GM15510 (cell line): ENCODE measurements around the gene MVB12A.

Source experiments
- POLR2A ChIP-seq: IDR thresholded peaks from 3 replicates; pipeline ENCODE4 v1.6.1; 2011; ENCODE audit warnings: borderline replicate concordance; ENCODE audit not compliant: insufficient read length; ENCODE audit errors: extremely low read depth

The MVB12A gene

DNA sequence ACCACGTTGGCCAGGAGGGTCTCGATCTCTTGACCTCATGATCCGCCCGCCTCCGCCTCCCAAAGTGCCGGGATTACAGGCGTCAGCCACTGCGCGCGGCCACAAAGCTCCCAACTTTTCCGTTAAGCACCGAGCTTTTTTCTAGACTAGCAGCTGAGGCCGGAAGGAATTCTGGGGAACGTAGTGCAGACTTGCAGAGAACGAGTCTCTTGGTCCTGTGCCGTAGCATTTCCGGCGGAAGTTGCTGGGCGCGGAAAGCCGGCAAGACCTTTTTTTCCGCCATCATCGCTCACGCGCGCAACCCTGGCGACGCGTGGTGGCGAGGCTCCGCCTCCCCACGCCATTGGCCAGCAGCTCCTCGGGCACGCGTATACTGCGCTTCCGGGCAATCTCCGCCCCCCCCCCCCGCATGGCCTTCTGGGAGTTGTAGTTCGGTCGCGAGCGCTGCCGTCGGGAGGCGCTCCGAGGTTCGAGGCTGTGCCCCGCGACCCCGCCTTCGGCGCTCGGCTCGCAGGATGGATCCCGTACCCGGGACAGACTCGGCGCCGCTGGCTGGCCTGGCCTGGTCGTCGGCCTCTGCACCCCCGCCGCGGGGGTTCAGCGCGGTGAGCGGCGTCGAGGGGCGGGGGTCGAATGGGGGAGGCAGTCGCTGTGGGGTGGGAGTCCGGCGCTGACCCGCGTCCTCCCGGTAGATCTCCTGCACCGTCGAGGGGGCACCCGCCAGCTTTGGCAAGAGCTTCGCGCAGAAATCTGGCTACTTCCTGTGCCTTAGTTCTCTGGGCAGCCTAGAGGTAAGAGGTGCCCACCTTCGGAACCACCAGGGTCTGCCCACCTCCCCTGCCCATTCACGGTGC is at the start of gene MVB12A:
MVB12A (plus strand) TSS at position 427 of the 854 bp plus-strand sequence; CDS start at position 516, 89 bp downstream.
- peak; percentile 58 for TF ChIP-seq POLR2A

DNA sequence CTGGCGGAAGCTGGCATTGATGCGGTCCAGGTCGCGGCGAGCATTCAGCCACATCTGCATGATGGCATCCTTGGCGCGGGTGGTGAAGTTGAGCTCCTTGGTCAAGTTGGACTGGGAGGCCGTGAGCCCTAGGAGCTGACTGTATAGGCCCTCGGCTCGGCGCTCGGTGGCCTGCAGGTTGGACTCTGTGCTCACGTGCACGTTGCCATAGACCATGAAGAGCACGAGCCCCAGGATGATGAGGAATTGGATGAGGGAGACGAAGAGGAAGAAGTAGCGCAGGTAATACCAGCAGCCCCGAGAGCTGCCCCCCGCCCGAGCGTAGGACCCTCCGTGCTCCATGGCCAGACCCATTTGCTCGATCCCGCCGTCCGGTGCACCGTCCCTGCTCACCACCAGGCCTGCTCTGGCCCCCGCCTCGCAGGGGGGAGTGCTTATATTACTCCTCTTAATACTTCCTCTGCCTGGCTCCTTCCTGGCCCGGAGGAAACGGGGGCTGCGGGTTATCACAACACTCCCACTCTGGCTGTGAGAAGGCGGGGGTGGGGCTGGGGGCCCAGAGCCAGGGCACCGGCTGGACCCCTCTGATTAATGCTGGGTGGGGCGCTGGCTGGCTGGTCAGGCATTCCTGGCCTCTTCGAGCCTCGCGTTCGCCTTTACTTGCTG is 42.8 kb upstream of the MVB12A start, which contains the start of gene PLVAP:
PLVAP (minus strand) TSS at position 408 of the 666 bp plus-strand sequence; CDS start at position 354, 54 bp downstream.
- TF ChIP-seq POLR2A: no peak

DNA sequence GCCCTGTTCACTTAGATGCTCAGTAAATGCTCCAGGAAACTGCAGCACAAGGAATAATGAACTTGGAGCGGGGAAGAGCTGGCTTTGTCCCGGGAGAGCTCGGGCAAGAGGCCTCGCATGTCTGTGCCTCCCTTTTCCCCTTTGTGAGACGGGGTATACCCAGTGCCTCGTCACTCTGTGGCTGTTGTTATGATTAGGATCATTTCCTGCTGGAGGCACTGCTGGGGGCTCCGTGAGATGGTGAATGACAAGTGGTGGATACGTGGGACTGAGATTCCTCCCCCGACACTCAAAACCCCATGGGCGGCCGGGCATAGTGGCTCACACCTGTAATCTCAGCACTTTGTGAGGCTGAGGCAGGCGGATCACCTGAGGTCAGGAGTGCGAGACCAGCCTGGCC is 41.6 kb upstream of the MVB12A start:
- TF ChIP-seq POLR2A: no peak

DNA sequence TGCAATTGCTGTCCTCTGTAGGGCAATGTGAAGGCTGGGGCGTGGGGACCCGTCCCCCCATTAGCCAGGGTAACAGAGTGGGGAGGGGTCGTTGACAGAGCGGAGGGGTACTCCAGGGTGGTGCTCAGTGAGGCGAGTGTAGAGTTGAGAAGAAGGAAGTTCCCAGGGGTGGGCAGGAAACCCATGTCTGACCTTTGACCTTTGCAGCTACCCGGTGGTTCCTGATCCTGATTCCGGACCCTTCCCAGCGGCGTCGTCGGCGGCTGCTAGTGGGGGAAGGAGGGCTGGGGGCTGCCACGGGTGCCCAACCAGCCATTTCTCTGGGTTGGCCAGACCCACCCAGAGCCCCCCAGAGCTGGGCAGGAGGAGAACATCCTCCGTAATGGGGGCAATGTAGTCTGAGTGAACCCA is 40.6 kb upstream of the MVB12A start:
- TF ChIP-seq POLR2A: no peak

DNA sequence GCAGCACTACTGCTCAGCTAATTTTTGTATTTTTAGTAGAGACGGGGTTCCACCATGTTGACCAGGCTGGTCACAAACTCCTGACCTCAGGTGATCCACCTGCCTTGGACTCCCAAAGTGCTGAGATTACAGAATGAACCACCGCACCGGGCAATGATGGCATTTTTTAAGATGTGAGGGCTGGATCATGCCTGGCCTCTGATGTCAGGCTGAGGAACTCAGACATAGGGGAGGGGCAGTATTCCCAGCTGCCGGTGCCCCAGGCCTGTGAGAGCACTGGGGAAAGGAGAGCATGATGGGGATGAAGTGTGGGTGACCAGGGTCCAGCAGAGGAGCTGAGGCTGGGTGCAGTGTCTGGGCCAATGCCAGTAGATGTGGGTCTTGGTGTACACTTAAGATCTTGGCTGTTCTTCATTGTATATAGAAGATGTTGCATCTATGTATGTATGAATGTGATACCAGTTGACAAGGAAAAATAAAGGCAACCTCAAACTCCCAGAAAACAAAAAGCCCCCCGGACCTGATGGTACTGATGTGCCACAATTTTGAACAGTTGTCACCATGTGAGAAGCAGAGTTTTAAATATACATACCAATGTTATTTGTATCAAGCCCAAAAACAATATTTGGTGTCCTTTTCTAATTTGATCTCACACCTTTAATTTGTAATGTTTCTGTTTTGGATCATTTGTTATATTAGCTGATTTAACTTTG is 39.3 kb upstream of the MVB12A start:
- TF ChIP-seq POLR2A: no peak

DNA sequence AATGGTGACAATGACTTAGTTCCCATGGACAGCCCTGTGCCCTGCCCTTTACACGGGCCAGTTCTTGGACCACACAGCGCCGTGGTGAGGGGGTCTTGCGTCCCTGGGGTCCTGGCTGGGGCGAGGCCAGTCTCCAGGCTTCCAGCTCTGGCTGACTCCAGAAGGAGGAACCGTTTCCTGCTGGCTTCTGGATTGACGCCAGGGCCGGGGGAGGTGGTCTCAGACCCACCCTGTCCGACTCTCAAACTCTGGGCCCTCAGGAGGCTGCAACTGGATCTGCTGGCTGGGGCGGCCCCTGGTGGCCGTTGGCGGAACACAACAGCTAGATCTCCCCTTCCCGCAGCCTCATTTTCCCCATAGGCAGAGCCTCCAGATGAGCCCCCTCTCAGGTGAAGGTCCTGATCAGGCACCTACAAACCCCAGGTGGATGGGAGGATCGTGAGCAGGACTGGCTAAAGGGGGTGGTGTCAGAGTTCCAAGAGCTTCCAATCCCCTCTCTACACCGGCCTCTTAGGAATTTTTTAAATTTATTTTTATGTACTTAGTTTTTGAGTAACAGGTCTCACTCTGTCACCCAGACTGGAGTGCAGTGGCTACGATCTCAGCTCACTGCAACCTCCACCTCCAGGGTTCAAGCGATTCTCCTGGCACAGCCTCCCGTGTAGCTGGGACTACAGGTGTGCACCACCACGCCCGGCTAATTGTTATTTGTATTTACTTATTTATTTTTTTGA is 33.8 kb upstream of the MVB12A start:
- TF ChIP-seq POLR2A: no peak

DNA sequence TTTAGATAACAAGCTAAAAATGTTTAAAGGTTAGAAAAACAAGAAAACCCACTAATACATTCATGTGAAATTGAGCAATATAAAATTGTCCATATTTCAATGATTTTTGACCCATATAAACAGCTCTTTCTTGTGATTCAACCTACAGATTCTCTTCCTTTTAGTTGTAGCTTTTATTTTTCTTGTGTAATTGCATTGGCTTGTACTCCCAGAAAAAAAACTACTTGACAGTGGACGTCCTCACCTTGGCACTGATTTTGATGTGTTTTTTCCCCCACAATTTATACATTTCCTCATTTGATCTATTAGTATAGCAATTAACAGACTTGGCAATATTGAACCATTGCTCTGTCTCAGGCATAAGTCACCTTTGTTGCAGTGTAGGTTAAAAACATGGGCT is 30.6 kb upstream of the MVB12A start:
- no peak for TF ChIP-seq POLR2A

DNA sequence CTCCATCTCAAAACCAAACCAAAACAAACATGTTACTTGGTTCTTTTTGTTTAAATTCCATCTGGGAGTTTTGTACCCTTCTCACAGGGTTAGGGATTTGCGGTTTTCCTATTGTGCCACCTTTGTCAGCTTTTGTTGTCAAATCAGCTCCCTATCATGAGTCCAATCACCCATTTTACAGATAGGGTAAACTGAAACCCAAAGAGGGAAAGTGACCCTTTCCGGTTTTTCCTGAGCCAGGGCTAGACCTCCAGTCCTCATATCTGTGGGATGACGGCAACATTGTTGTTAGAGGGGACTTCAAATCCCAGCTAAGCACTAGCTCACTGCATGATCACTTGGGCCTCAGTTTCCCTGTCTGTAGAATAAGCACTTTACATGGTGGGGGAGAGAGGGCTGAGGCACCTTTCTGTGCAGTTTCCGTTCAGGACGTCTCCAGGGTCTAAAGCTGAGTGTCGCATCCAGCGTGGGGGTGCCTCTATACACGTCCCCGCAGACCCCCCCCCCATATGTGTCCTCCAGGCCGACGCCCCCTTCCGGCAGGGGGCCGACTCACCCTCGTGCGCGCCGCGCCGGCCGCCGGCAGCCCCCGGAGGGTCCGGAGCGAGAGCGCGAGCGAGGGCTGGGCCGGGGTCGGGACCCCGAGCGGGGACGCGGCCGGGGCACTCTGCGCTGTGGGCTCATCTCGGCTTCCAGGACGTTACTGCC is 29.7 kb upstream of the MVB12A start:
- no peak for TF ChIP-seq POLR2A

DNA sequence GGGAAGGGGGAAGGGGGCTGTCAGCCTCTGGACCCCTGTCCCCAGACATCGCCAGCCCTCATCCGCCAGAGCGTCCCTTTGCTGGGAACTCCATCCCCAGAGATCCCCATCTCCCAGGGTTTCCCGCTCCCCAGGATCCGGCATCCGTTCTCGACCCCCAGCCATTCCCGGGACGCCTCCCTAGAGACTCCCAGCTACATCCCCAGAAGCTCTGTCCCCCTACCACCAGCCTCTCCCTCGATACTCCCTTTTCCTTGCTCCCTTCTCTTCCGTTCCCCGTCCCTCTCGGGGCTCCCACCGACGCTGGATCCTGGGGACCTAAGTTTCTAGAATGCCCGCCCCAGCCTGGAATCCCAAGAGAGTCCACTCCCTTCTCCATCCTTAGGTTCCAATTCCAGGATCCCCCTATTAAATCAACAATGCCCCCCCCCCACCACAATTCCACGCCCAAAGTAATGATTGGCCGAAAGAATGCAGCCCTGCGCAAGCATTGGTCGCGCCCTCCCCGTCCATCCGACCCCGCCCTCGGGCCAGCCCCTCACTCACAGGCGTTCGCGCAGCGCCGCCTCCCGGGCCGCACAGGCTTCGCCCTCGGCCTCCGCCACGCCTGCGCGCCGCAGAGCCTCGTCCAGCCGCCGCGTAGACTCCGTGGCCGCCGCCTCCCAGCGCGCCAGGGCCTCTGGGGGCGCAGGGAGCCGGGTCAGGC is 29.0 kb upstream of the MVB12A start:
- TF ChIP-seq POLR2A: peak; percentile 44

DNA sequence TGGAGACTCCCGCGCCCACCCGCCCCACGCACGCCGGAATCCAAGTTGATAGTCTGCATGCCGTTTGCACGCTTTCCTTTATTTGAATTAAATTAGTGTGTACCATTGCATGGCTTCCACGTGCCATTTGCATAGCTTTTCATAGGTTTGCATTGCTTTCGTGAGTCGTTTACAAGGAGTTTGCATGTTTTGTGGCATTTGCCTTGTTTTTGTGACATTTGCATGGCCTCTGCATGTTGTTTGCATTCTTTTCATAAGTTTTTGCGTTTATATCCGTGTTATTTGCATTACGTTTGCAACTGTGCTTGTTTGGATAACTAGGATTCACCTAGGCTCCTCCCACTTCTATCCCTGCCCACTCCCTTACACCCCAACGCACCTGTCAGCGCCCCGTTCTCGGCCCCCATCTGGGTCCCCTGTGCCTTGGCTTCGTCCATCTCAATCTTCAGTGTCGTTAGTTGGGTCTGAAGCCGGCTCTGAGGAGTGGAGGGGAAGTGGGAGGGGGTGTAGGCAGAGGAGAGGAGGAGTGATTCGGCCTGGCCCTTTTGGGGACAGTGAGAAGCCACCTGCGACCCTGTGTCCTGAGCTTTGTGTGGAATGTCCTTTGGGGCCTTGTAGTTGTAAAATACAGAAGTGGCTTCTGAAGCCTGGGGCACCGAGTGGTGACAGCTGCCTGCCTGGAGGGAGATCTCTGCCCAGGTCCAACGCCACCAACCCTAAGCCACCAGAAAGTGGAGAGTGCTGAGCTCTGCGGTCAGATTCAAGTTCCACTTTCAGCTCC is 28.3 kb upstream of the MVB12A start:
- TF ChIP-seq POLR2A: no peak

DNA sequence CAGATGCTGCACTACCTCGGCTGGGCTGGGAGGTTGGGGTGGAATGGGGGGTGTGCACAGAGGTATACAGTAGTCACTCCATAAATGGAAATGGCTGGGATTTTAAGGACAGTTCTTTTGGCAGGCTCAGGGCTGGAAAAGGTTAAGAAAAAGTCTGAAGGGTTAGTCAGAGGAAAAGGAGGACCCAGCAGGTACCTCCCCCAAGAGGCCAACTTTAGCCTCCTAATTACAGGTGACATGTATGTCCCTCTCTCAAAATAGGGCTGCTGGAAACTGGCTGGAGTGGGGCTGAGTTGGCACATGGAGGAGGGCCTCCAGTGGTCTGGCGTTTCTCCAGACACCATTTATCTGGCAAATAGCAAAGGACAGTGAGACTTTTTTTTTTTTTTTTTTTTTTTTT is 26.8 kb upstream of the MVB12A start:
- TF ChIP-seq POLR2A: no peak

DNA sequence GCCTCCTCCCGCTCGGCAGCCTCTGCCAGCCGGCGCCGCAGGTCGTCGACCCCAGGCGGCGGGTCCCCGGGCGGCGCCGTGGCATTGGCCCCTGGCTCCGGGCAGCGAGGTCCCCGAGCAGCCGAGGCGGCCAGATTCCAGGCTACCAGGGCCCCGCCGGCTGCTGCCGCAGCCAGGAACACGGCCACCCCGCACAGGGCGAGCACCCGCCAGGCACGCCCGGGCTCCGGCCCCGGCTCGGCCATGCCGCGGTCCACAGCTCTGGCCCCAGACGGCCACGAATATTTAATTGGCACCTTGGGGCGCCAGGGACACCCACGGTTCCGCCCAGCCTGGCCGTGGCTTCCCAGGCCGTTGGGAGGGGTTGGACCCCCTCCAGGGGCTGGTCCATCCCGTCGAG is 25.9 kb upstream of the MVB12A start, which contains the start of gene CCDC194:
CCDC194 (minus strand) TSS at position 283 of the 400 bp plus-strand sequence; CDS start at position 245, 38 bp downstream.
- peak; percentile 18 for TF ChIP-seq POLR2A
